PC-9 (cell line): ENCODE measurements around the gene TTC7B. TPM values are rescaled to one million over a fixed set of nuclear protein-coding genes. Genes with fewer than 3 reads are reported as not detected.

Experiments
- BruUV-seq: library from RNA; stranded (reverse); fragments of 400-500 nt; replicated peaks from 2 replicates; lab custom pipeline; 2021; lab: Mats Ljungman, UMichigan
- CTCF ChIA-PET: fragments of 300-600 bp; sonication (Branson Sonifier 250); formaldehyde crosslinking; loops from one replicate; lab custom pipeline; 2022; ENCODE audit warnings: antibody characterized with exemption; lab: Charles Lee
- POLR2A ChIA-PET: fragments of 300-600 bp; sonication (Branson Sonifier 250); formaldehyde crosslinking; loops from one replicate; lab custom pipeline; 2022; ENCODE audit warnings: antibody characterized with exemption; ENCODE audit not compliant: unreplicated experiment; lab: Charles Lee
- DNase-seq, 2 experiments: peaks; one replicate each; pipeline versions ENCODE4 v3.0.0 to v3.0.0-alpha.2; 2015 to 2022; ENCODE audit warnings: mixed read lengths in 1 of 2
- H2AFZ ChIP-seq: fragments of 200-600 bp; sonication (generic); 2 replicates; pipeline ENCODE4 v1.8.1; 2017; ENCODE audit warnings: antibody characterized with exemption
- H3F3A ChIP-seq: fragments of 200-600 bp; sonication (generic); 2 replicates; pipeline ENCODE4 v1.8.1; 2017; ENCODE audit warnings: antibody characterized with exemption, mild to moderate bottlenecking, low read depth; ENCODE audit not compliant: insufficient read depth
- H3K27ac ChIP-seq: fragments of 200-600 bp; sonication (generic); 2 replicates; pipeline ENCODE4 v1.6.1; 2016; ENCODE audit warnings: mixed run types
- H3K27me3 ChIP-seq: fragments of 200-600 bp; sonication (generic); 2 replicates; pipeline ENCODE4 v1.6.1; 2016; ENCODE audit warnings: low read depth, mixed run types; ENCODE audit not compliant: insufficient read depth
- H3K36me3 ChIP-seq: fragments of 200-600 bp; sonication (generic); 2 replicates; pipeline ENCODE4 v1.6.1; 2016; ENCODE audit warnings: low read depth, mixed run types
- H3K4me1 ChIP-seq: fragments of 200-600 bp; sonication (generic); replicated peaks from 2 replicates; pipeline ENCODE4 v1.6.1; 2016; ENCODE audit warnings: mixed run types; ENCODE audit not compliant: insufficient read depth
- H3K4me2 ChIP-seq: fragments of 200-600 bp; sonication (generic); 2 replicates; pipeline ENCODE4 v1.6.1; 2017; ENCODE audit warnings: mixed run types
- H3K4me3 ChIP-seq: fragments of 200-600 bp; sonication (generic); 2 replicates; pipeline ENCODE4 v1.6.1; 2016; ENCODE audit warnings: mixed run types
- H3K79me2 ChIP-seq: fragments of 200-600 bp; sonication (generic); 2 replicates; pipeline ENCODE4 v1.6.1; 2017; ENCODE audit warnings: low read depth, mixed run types
- H3K9me2 ChIP-seq: fragments of 200-600 bp; sonication (generic); 2 replicates; pipeline ENCODE4 v1.8.1; 2017; ENCODE audit warnings: mild to moderate bottlenecking; ENCODE audit not compliant: insufficient read depth
- H3K9me3 ChIP-seq: fragments of 200-600 bp; sonication (generic); 2 replicates; pipeline ENCODE4 v1.8.1; 2016; ENCODE audit warnings: low read depth; ENCODE audit not compliant: insufficient read depth
- H4K20me1 ChIP-seq: fragments of 200-600 bp; sonication (generic); 2 replicates; pipeline ENCODE4 v1.8.1; 2017; ENCODE audit not compliant: insufficient read depth
- EZH2 ChIP-seq: fragments of 200-600 bp; sonication (generic); IDR thresholded peaks from 2 replicates; pipeline ENCODE4 v1.8.0; 2017; ENCODE audit warnings: antibody characterized with exemption, low read depth
- intact Hi-C: fragments of 100-400 bp; cut with micrococcal nuclease; formaldehyde crosslinking; loops from one replicate; pipeline ENCODE4 v1.10.0; 2022; ENCODE audit not compliant: unreplicated experiment
- total RNA-seq: library from RNA; stranded (reverse); gene quantifications from 2 replicates; pipeline ENCODE4 v1.2.3, GENCODE V29; 2021
- TF ChIP-seq, protein P1 (sequence below): fragments of 200-600 bp; sonication (generic); conservative IDR thresholded peaks from 2 replicates; pipeline ENCODE4 v1.6.1; 2017; ENCODE audit warnings: mixed run types, antibody characterized with exemption, mild to moderate bottlenecking, moderate library complexity

TTC7B gene
- total RNA-seq, 1 experiment from 2014 or later = 6.8 TPM

DNA sequence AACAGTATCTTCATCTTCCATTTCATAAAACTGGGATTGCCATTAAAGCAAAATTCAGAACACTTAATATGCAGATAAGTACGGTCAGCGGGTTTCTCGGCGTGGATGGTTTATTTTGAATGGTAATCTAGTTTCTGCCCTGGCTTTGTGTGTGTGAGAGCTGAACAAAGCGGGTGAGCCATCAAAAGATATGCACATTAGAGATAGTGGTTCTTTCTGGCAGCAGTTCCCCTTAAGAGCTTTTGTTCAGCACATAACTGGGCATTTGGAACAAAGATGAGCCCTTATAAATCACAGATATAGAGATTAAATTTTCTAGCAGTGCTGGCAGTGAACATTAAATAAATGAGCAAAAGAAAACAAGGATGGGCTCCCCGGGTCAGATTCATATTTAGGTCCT lies 211.9 kb downstream of the TTC7B start:
- no peaks in the 10 kb centered on the region for H3K79me2 ChIP-seq
- DNase-seq = no peak
- no peaks in the 10 kb centered on the region for H4K20me1 ChIP-seq
- no peaks in the 10 kb centered on the region for H3K9me3 ChIP-seq
- H3K36me3 ChIP-seq = no peaks in the 10 kb centered on the region
- H3K27ac ChIP-seq = no peak overlapping the region
- no peak overlapping the region for H3K4me2 ChIP-seq
- no peaks in the 10 kb centered on the region for H3F3A ChIP-seq
- no peak overlapping the region for H2AFZ ChIP-seq
- no peaks in the 10 kb centered on the region for H3K27me3 ChIP-seq
- intact Hi-C loops = loop anchor here (10.0 kb wide), 1 partner anchor 90 kb away; no protein-coding TSS in a partner anchor
- ChIA-PET CTCF (no interaction called here), POLR2A (no interaction called here)
- no TSS peak for BruUV-seq
- H3K4me1 ChIP-seq = peaks cover 5% of the 10 kb centered on the region
- H3K4me3 ChIP-seq = no peak overlapping the region
- H3K9me2 ChIP-seq = no peaks in the 10 kb centered on the region
- TF ChIP-seq, protein P1, sequence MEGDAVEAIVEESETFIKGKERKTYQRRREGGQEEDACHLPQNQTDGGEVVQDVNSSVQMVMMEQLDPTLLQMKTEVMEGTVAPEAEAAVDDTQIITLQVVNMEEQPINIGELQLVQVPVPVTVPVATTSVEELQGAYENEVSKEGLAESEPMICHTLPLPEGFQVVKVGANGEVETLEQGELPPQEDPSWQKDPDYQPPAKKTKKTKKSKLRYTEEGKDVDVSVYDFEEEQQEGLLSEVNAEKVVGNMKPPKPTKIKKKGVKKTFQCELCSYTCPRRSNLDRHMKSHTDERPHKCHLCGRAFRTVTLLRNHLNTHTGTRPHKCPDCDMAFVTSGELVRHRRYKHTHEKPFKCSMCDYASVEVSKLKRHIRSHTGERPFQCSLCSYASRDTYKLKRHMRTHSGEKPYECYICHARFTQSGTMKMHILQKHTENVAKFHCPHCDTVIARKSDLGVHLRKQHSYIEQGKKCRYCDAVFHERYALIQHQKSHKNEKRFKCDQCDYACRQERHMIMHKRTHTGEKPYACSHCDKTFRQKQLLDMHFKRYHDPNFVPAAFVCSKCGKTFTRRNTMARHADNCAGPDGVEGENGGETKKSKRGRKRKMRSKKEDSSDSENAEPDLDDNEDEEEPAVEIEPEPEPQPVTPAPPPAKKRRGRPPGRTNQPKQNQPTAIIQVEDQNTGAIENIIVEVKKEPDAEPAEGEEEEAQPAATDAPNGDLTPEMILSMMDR = no peak
- TF ChIP-seq EZH2 = no peak

DNA sequence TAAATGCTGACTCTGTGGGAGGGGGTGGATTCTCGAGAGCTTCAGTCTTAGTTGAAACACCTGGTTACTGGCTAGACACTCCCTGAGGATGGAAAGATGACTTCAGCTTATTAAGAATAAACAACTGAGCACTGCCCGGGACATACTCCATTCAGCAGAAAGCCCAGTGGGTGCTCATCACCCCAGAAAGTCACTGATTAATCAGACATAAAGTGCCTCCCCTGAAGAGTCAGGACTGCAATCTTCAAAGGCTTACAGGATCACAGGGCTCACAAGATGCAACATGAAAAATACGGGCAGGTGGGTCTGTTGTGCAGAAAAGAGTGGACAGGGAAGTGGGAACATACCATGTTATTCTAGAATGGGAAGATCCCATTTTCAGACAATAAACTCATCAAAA lies 212.4 kb downstream of the TTC7B start:
- H3K4me3 ChIP-seq = no peak overlapping the region
- no peaks in the 10 kb centered on the region for H4K20me1 ChIP-seq
- intact Hi-C loops = loop anchor here (10.0 kb wide), 1 partner anchor 91 kb away; no protein-coding TSS in a partner anchor
- no peaks in the 10 kb centered on the region for H3K9me2 ChIP-seq
- no peaks in the 10 kb centered on the region for H3K79me2 ChIP-seq
- no TSS peak for BruUV-seq
- H3K27me3 ChIP-seq = no peaks in the 10 kb centered on the region
- no peaks in the 10 kb centered on the region for H3K9me3 ChIP-seq
- TF ChIP-seq, protein P1 = no peak
- TF ChIP-seq EZH2 = no peak
- POLR2A ChIA-PET = no interaction called here
- H3K4me2 ChIP-seq = no peak overlapping the region
- no peaks in the 10 kb centered on the region for H3K36me3 ChIP-seq
- no peak overlapping the region for H3K27ac ChIP-seq
- H3K4me1 ChIP-seq = peaks cover 8% of the 10 kb centered on the region
- no peak overlapping the region for H2AFZ ChIP-seq
- H3F3A ChIP-seq = no peaks in the 10 kb centered on the region
- CTCF ChIA-PET = no interaction called here
- DNase-seq = no peak

- CTCF ChIA-PET = no interaction called here
- no peak for TF ChIP-seq EZH2
Measured at GRCh38 chr14:90603336-90603735, 212.9 kb downstream of the TTC7B start.

GRCh38 chr14:90602088-90602687 lies 214.0 kb downstream of the TTC7B start:
- intact Hi-C loops = loop anchor here (10.0 kb wide), 1 partner anchor 93 kb away; no protein-coding TSS in a partner anchor

More at GRCh38 chr14:90603336-90603735, 212.9 kb downstream of the TTC7B start:
- Histone ChIP-seq H3K9me3 (no peaks in the 10 kb centered on the region), H3K4me3 (no peak overlapping the region), H2AFZ (no peak overlapping the region), H3K79me2 (no peaks in the 10 kb centered on the region), H3K27ac (no peak overlapping the region), H3K27me3 (no peaks in the 10 kb centered on the region), H3K36me3 (no peaks in the 10 kb centered on the region), H3F3A (no peaks in the 10 kb centered on the region), H3K4me1 (peaks cover 8% of the 10 kb centered on the region), H3K9me2 (no peaks in the 10 kb centered on the region), H3K4me2 (no peak overlapping the region), H4K20me1 (no peaks in the 10 kb centered on the region)
- BruUV-seq = no TSS peak
- intact Hi-C loops = loop anchor here (10.0 kb wide), 1 partner anchor 91 kb away; no protein-coding TSS in a partner anchor
- DNase-seq = no peak
- POLR2A ChIA-PET = no interaction called here

More at GRCh38 chr14:90602088-90602687, 214.0 kb downstream of the TTC7B start:
- Histone ChIP-seq H3K27ac (no peak overlapping the region), H3K79me2 (no peaks in the 10 kb centered on the region), H3K4me2 (no peak overlapping the region), H3K27me3 (no peaks in the 10 kb centered on the region), H3K36me3 (no peaks in the 10 kb centered on the region), H4K20me1 (no peaks in the 10 kb centered on the region), H3K9me2 (no peaks in the 10 kb centered on the region), H3F3A (no peaks in the 10 kb centered on the region), H3K4me3 (no peak overlapping the region), H3K9me3 (no peaks in the 10 kb centered on the region), H2AFZ (no peak overlapping the region), H3K4me1 (peaks cover 8% of the 10 kb centered on the region)
- DNase-seq = no peak
- ChIA-PET CTCF (no interaction called here), POLR2A (no interaction called here)
- TF ChIP-seq, protein P1 = no peak
- no peak for TF ChIP-seq EZH2
- no TSS peak for BruUV-seq
